Esophagus mucosa (tissue), 1 donor: ENCODE results near the gene JSRP1. TPM values are rescaled to one million over a fixed set of nuclear protein-coding genes. Genes with fewer than 3 reads are reported as not detected.
A peak's percentile ranks its signal among the peaks of the same experiment; 100 is the strongest.

ENCODE experiments used
- ATAC-seq: fragments of 200-7000 bp; cut with Tn5 transposase; one replicate; pipeline ENCODE4 v1.9.1; 2020
- total RNA-seq: library from RNA; stranded (reverse); gene quantifications from one replicate; pipeline ENCODE4 v1.2.4, GENCODE V29; 2023
- donor health status: DM: yes; HTN: yes; CAD: no.

The JSRP1 gene
- total RNA-seq, 1 donor from 2014 or later: not detected

GRCh38 chr19:2266183-2266993 is 10.2 kb upstream of the JSRP1 start:
- ATAC-seq: no peak

- ATAC-seq: peak; percentile 4
Observed at GRCh38 chr19:2261438-2262172, 5.4 kb upstream of the JSRP1 start.

GRCh38 chr19:2260341-2260805 is 4.2 kb upstream of the JSRP1 start:
- peak; percentile 50 for ATAC-seq

GRCh38 chr19:2259336-2259735 is 3.1 kb upstream of the JSRP1 start:
- ATAC-seq: no peak

GRCh38 chr19:2255112-2255845 is 938 bp downstream of the JSRP1 start:
- ATAC-seq: no peak

- no peak for ATAC-seq
Observed at GRCh38 chr19:2254064-2254872, 1.9 kb downstream of the JSRP1 start.

- no peak for ATAC-seq
Observed at GRCh38 chr19:2253106-2254063, 2.8 kb downstream of the JSRP1 start.

GRCh38 chr19:2252797-2253105 is 3.5 kb downstream of the JSRP1 start:
- no peak for ATAC-seq

GRCh38 chr19:2252055-2252796 is 4.0 kb downstream of the JSRP1 start:
- no peak for ATAC-seq

GRCh38 chr19:2251106-2252054 is 4.8 kb downstream of the JSRP1 start:
- ATAC-seq: no peak

- no peak for ATAC-seq
Observed at GRCh38 chr19:2250766-2251105, 5.5 kb downstream of the JSRP1 start.

GRCh38 chr19:2249880-2250765 is 6.1 kb downstream of the JSRP1 start:
- peak; percentile 6 for ATAC-seq

GRCh38 chr19:2249010-2249866 is 7.0 kb downstream of the JSRP1 start, which contains the start of gene AMH:
TSS of gene AMH (plus strand) at chr19:2249323. CDS start at chr19:2249333, 10 bp downstream.
- ATAC-seq: peak; percentile 1

GRCh38 chr19:2248136-2249009 is 7.8 kb downstream of the JSRP1 start:
- no peak for ATAC-seq

GRCh38 chr19:2247433-2248101 is 8.7 kb downstream of the JSRP1 start:
- no peak for ATAC-seq
